Immature natural killer cell (primary cell): ENCODE measurements around the gene PTPN4. TPM values are rescaled to one million over a fixed set of nuclear protein-coding genes. Genes with fewer than 3 reads are reported as not detected.

Experiments
- DNase-seq, 3 donors: peaks; one replicate each; pipeline ENCODE4 v3.0.0; 2022; ENCODE audit warnings: mixed read lengths in 1 of 3
- H3K27ac Mint-ChIP-seq, 6 donors: one replicate each; pipeline ENCODE4 v1.8.0; 2020; ENCODE audit warnings: mixed read lengths in 6 of 6, mild to moderate bottlenecking in 5 of 6, inconsistent platforms in 4 of 6, moderate library complexity in 3 of 6
- H3K27me3 Mint-ChIP-seq, 3 donors: one replicate each; pipeline ENCODE4 v1.8.0; 2020 to 2021; ENCODE audit warnings: low read depth in 3 of 3, mild to moderate bottlenecking in 3 of 3, mixed read lengths in 3 of 3, moderate library complexity in 3 of 3, inconsistent platforms in 1 of 3
- H3K36me3 Mint-ChIP-seq, 3 donors: one replicate each; pipeline ENCODE4 v1.8.0; 2020; ENCODE audit warnings: mixed read lengths in 3 of 3, inconsistent platforms in 2 of 3, mild to moderate bottlenecking in 2 of 3
- H3K4me1 Mint-ChIP-seq, 2 donors: one replicate each; pipeline ENCODE4 v1.8.0; 2020; ENCODE audit warnings: inconsistent platforms in 2 of 2, mild to moderate bottlenecking in 2 of 2, mixed read lengths in 2 of 2, moderate library complexity in 1 of 2
- H3K4me3 Mint-ChIP-seq, 5 donors: one replicate each; pipeline ENCODE4 v1.8.0; 2020; ENCODE audit warnings: mild to moderate bottlenecking in 5 of 5, mixed read lengths in 5 of 5, inconsistent platforms in 3 of 5, moderate library complexity in 3 of 5
- H3K9me3 Mint-ChIP-seq, 6 donors: one replicate each; pipeline ENCODE4 v1.8.0; 2020; ENCODE audit warnings: mild to moderate bottlenecking in 6 of 6, mixed read lengths in 6 of 6, inconsistent platforms in 4 of 6, moderate library complexity in 3 of 6
- polyA plus RNA-seq, 3 donors: library from polyadenylated mRNA; unstranded; fragments of 300-500 nt; fragmentation: Illumina TruSeq; gene quantifications; one replicate each; pipeline ENCODE4 v1.2.3, GENCODE V29; 2021

The PTPN4 gene
- polyA plus RNA-seq, 3 donors from 2014 or later, result 172 to 335 (median 206) TPM

- Mint-ChIP-seq H3K36me3 (peaks cover 34 to 71% (median 49%) of the 10 kb centered on the region in 3 donors), H3K4me1 (peaks cover 94 to 99% of the 10 kb centered on the region in 2 donors), H3K27me3 (peaks cover 0 to 3% (median 0%) of the 10 kb centered on the region in 3 donors), H3K9me3 (peaks cover 0 to 1% (median 0%) of the 10 kb centered on the region in 6 donors), H3K4me3 (peak overlapping the region; percentile 34 to 72 (median 64)), H3K27ac (peak overlapping the region; percentile 78 to 93 (median 89))
- DNase-seq, result no peak
Measured at GRCh38 chr2:119939915-119940314, 180.2 kb downstream of the PTPN4 start.

- peaks cover 34 to 72% (median 51%) of the 10 kb centered on the region in 3 donors for H3K36me3 Mint-ChIP-seq
- H3K9me3 Mint-ChIP-seq, result peaks cover 0 to 1% (median 0%) of the 10 kb centered on the region in 6 donors
- peak overlapping the region; percentile 78 to 89 (median 80) for H3K27ac Mint-ChIP-seq
- DNase-seq, result no peak
- peak overlapping the region; percentile 23 to 71 (median 64) for H3K4me3 Mint-ChIP-seq
- peaks cover 94 to 99% of the 10 kb centered on the region in 2 donors for H3K4me1 Mint-ChIP-seq
- peaks cover 0 to 3% (median 0%) of the 10 kb centered on the region in 3 donors for H3K27me3 Mint-ChIP-seq
Measured at GRCh38 chr2:119940856-119941255, 181.1 kb downstream of the PTPN4 start.

- DNase-seq, result no peak
- Mint-ChIP-seq H3K9me3 (peaks cover 0 to 1% (median 0%) of the 10 kb centered on the region in 6 donors), H3K4me1 (peaks cover 89 to 99% of the 10 kb centered on the region in 2 donors), H3K36me3 (peaks cover 30 to 71% (median 47%) of the 10 kb centered on the region in 3 donors), H3K27ac (peak overlapping the region; percentile 79 to 89 (median 83)), H3K27me3 (peaks cover 0 to 3% (median 0%) of the 10 kb centered on the region in 3 donors), H3K4me3 (peak overlapping the region; percentile 38 to 71 (median 64))
Measured at GRCh38 chr2:119941388-119941787, 181.7 kb downstream of the PTPN4 start.

GRCh38 chr2:119941981-119942513 lies 182.3 kb downstream of the PTPN4 start:
- peak overlapping the region; percentile 79 to 89 (median 86) for H3K27ac Mint-ChIP-seq
- peaks cover 0 to 3% (median 0%) of the 10 kb centered on the region in 3 donors for H3K27me3 Mint-ChIP-seq
- peaks cover 0 to 1% (median 0%) of the 10 kb centered on the region in 6 donors for H3K9me3 Mint-ChIP-seq
- no peak for DNase-seq
- peaks cover 87 to 99% of the 10 kb centered on the region in 2 donors for H3K4me1 Mint-ChIP-seq
- peak overlapping the region; percentile 62 to 71 (median 69) for H3K4me3 Mint-ChIP-seq
- H3K36me3 Mint-ChIP-seq, result peaks cover 24 to 68% (median 40%) of the 10 kb centered on the region in 3 donors

- peaks cover 83 to 100% of the 10 kb centered on the region in 2 donors for H3K4me1 Mint-ChIP-seq
- peaks cover 0 to 1% (median 0%) of the 10 kb centered on the region in 6 donors for H3K9me3 Mint-ChIP-seq
- H3K4me3 Mint-ChIP-seq, result peak overlapping the region; percentile 62 to 71 (median 69)
- DNase-seq, result no peak
- H3K27ac Mint-ChIP-seq, result peak overlapping the region; percentile 77 to 89 (median 84)
- peaks cover 15 to 65% (median 38%) of the 10 kb centered on the region in 3 donors for H3K36me3 Mint-ChIP-seq
- peaks cover 0 to 3% (median 0%) of the 10 kb centered on the region in 3 donors for H3K27me3 Mint-ChIP-seq
Measured at GRCh38 chr2:119943058-119943457, 183.3 kb downstream of the PTPN4 start.

- Mint-ChIP-seq H3K4me1 (peaks cover 79 to 98% of the 10 kb centered on the region in 2 donors), H3K27ac (peak overlapping the region; percentile 32 to 88 (median 71)), H3K9me3 (no peaks in the 10 kb centered on the region), H3K4me3 (peak overlapping the region in 2 of 5 donors; percentile 27 to 55), H3K36me3 (peaks cover 15 to 55% (median 43%) of the 10 kb centered on the region in 3 donors), H3K27me3 (peaks cover 0 to 1% (median 0%) of the 10 kb centered on the region in 3 donors)
- no peak for DNase-seq
Measured at GRCh38 chr2:119947535-119947934, 187.8 kb downstream of the PTPN4 start.

- Mint-ChIP-seq H3K27me3 (peaks cover 0 to 3% (median 0%) of the 10 kb centered on the region in 3 donors), H3K36me3 (peaks cover 10 to 60% (median 49%) of the 10 kb centered on the region in 3 donors), H3K9me3 (no peaks in the 10 kb centered on the region), H3K27ac (peak overlapping the region; percentile 28 to 84 (median 70)), H3K4me3 (peak overlapping the region in 3 of 5 donors; percentile 14 to 52 (median 16)), H3K4me1 (peaks cover 65 to 93% of the 10 kb centered on the region in 2 donors)
- DNase-seq, result no peak
Measured at GRCh38 chr2:119950966-119951365, 191.2 kb downstream of the PTPN4 start.

- peaks cover 0 to 5% (median 0%) of the 10 kb centered on the region in 3 donors for H3K27me3 Mint-ChIP-seq
- DNase-seq, result no peak
- H3K9me3 Mint-ChIP-seq, result no peaks in the 10 kb centered on the region
- peaks cover 29 to 55% (median 55%) of the 10 kb centered on the region in 3 donors for H3K36me3 Mint-ChIP-seq
- peak overlapping the region; percentile 41 to 83 (median 80) for H3K27ac Mint-ChIP-seq
- peaks cover 49 to 73% of the 10 kb centered on the region in 2 donors for H3K4me1 Mint-ChIP-seq
- peak overlapping the region in 1 of 5 donors; percentile 46 for H3K4me3 Mint-ChIP-seq
Measured at GRCh38 chr2:119958670-119959268, 199.0 kb downstream of the PTPN4 start.

GRCh38 chr2:119960821-119961220 lies 201.1 kb downstream of the PTPN4 start:
- H3K4me1 Mint-ChIP-seq, result peaks cover 50 to 77% of the 10 kb centered on the region in 2 donors
- H3K9me3 Mint-ChIP-seq, result no peaks in the 10 kb centered on the region
- H3K4me3 Mint-ChIP-seq, result peak overlapping the region in 3 of 5 donors; percentile 5 to 18 (median 7)
- peaks cover 23 to 65% (median 50%) of the 10 kb centered on the region in 3 donors for H3K36me3 Mint-ChIP-seq
- DNase-seq, result no peak
- peak overlapping the region; percentile 29 to 81 (median 44) for H3K27ac Mint-ChIP-seq
- H3K27me3 Mint-ChIP-seq, result peaks cover 0 to 4% (median 0%) of the 10 kb centered on the region in 3 donors

GRCh38 chr2:119981896-119982295 lies 222.2 kb downstream of the PTPN4 start:
- peaks cover 0 to 4% (median 0%) of the 10 kb centered on the region in 3 donors for H3K27me3 Mint-ChIP-seq
- no peak overlapping the region for H3K4me3 Mint-ChIP-seq
- peak overlapping the region in 5 of 6 donors; percentile 68 to 82 (median 76) for H3K27ac Mint-ChIP-seq
- no peak for DNase-seq
- peaks cover 35 to 75% of the 10 kb centered on the region in 2 donors for H3K4me1 Mint-ChIP-seq
- no peaks in the 10 kb centered on the region for H3K9me3 Mint-ChIP-seq
- peaks cover 2 to 10% (median 3%) of the 10 kb centered on the region in 3 donors for H3K36me3 Mint-ChIP-seq

GRCh38 chr2:119982506-119982905 lies 222.8 kb downstream of the PTPN4 start:
- H3K27me3 Mint-ChIP-seq, result peaks cover 0 to 2% (median 0%) of the 10 kb centered on the region in 3 donors
- no peaks in the 10 kb centered on the region for H3K9me3 Mint-ChIP-seq
- peaks cover 0 to 4% (median 3%) of the 10 kb centered on the region in 3 donors for H3K36me3 Mint-ChIP-seq
- no peak overlapping the region for H3K4me3 Mint-ChIP-seq
- peak overlapping the region; percentile 56 to 83 (median 78) for H3K27ac Mint-ChIP-seq
- DNase-seq, result no peak
- peaks cover 32 to 71% of the 10 kb centered on the region in 2 donors for H3K4me1 Mint-ChIP-seq

GRCh38 chr2:119983108-119983507 lies 223.4 kb downstream of the PTPN4 start:
- Mint-ChIP-seq H3K4me3 (no peak overlapping the region), H3K27me3 (peaks cover 0 to 2% (median 0%) of the 10 kb centered on the region in 3 donors), H3K9me3 (no peaks in the 10 kb centered on the region), H3K36me3 (peaks cover 0 to 4% (median 3%) of the 10 kb centered on the region in 3 donors), H3K4me1 (peaks cover 35 to 76% of the 10 kb centered on the region in 2 donors), H3K27ac (peak overlapping the region; percentile 33 to 83 (median 56))
- DNase-seq, result no peak

- DNase-seq, result no peak
- Mint-ChIP-seq H3K36me3 (no peaks in the 10 kb centered on the region), H3K4me3 (no peak overlapping the region), H3K27me3 (peaks cover 0 to 13% (median 5%) of the 10 kb centered on the region in 3 donors), H3K9me3 (no peaks in the 10 kb centered on the region), H3K4me1 (no peaks in the 10 kb centered on the region), H3K27ac (no peak overlapping the region)
Measured at GRCh38 chr2:119996148-119996547, 236.4 kb downstream of the PTPN4 start.
